ENCODE results near the gene DIPK1B. TPM values are rescaled to one million over a fixed set of nuclear protein-coding genes. Genes with fewer than 3 reads are reported as not detected.

The DIPK1B gene
- total RNA-seq, 4 donors from 2014 or later: 7.1 to 13.5 (median 9.5) TPM

- no peak for DNase-seq (ENCODE audit: low spot score in 2 of 2)
- intact Hi-C loops (cut with DNase I; ENCODE audit: low total_unique reads): no loop called here
- 82 to 84% methylated on average over 11 to 12 of the region's 12 CpGs for WGBS, 2 donors
Observed at GRCh38 chr9:136734837-136735496, 22.6 kb downstream of the DIPK1B start.

DNA sequence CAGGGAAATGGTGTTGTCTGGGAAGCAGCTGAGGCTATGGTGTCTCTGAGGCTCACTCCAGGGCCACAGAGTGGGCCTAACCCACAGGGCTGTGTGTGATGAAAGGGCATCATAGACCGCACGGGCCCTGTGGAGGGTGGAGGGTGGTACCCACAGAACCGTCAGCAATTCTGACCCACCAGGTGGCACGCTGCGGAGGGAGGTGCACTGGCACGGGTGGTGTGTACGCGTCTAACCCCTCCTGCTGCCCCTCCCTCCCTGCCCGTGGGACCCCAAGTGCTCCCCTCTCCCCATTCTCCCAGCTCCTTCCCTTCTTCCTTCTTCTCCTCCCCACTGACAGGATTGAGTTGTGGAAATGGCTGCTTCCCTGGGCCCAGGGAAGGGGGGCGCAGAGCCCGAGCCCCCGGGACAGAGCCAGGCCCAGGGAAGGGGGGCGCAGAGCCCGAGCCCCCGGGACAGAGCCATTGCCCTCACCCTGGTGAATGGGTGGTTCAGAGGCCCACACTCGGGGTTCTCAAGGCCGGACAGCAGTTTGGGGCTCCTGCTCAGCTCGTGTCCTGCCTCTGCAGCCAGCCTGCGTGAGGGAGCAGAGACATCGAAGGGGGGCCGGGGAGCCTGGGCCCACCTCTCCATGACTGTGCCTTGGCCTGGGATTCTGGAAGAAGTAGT lies 23.6 kb downstream of the DIPK1B start:
- intact Hi-C loops (cut with DNase I; ENCODE audit: low total_unique reads): no loop called here
- 87 to 89% methylated on average over 21 of the region's 21 CpGs for WGBS, 2 donors
- TF ChIP-seq CTCF (IDR thresholded peaks at IDR 0.05) (no peak), POLR2A (IDR thresholded peaks at IDR 0.05) (no peak)
- no peak overlapping the region for H3K4me3 ChIP-seq (ENCODE audit: low read depth, poor library complexity, severe bottlenecking)
- DNase-seq (ENCODE audit: low spot score in 2 of 2): no peak

More at GRCh38 chr9:136734837-136735496, 22.6 kb downstream of the DIPK1B start:
- H3K4me3 ChIP-seq (ENCODE audit: low read depth, poor library complexity, severe bottlenecking): no peak overlapping the region
- TF ChIP-seq CTCF (IDR thresholded peaks at IDR 0.05) (no peak), POLR2A (IDR thresholded peaks at IDR 0.05) (no peak)

DNA sequence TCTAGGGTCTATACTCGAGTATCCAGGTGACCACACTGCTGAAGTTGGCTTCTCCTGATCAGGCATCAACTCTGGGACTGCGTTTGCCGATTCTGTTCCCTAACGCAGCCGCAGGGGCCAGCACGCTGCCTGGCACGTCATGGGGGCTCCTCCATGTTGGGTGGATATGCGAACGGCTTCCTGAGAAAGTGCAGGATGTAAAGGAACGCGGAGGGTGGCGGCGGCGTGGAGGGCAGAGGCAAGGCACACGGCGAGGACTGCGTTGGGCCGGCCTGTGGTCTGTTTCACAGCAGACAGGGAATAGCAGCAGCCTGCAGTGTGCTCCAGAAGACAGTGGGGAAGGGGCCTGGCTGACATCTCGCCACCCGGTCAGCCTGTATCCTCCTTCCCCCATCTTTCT lies 26.6 kb downstream of the DIPK1B start:
- intact Hi-C loops (cut with DNase I; ENCODE audit: low total_unique reads): no loop called here
- H3K4me3 ChIP-seq (ENCODE audit: low read depth, poor library complexity, severe bottlenecking): no peak overlapping the region
- 93% methylated on average over 20 of the region's 20 CpGs for WGBS, 2 donors
- TF ChIP-seq POLR2A (IDR thresholded peaks at IDR 0.05): no peak
- no peak for TF ChIP-seq CTCF (IDR thresholded peaks at IDR 0.05)
- no peak for DNase-seq (ENCODE audit: low spot score in 2 of 2)

DNA sequence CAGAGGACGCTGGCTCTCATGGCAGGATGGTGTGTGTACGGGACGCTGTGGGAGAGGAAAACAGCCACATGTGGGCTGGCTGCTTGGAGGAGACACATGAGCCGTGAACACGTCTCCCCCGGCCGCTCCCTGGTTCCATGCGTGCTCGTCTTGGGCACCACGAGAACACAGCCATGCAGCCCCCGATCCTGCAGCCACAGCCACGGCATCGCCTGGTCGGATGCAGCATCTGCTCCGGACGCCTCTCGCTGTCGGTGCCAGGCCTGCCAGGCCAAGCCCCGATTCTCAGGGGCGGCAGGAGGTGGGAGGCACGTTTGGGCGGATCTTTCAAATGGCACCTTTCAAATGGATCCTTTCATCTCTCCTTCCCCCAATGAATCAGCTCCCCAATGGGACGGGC lies 27.1 kb downstream of the DIPK1B start:
- TF ChIP-seq POLR2A (IDR thresholded peaks at IDR 0.05) (no peak), CTCF (IDR thresholded peaks at IDR 0.05) (no peak)
- no peak overlapping the region for H3K4me3 ChIP-seq (ENCODE audit: low read depth, poor library complexity, severe bottlenecking)
- intact Hi-C loops (cut with DNase I; ENCODE audit: low total_unique reads): no loop called here
- WGBS, 2 donors: 77 to 81% methylated on average over 23 of the region's 23 CpGs
- no peak for DNase-seq (ENCODE audit: low spot score in 2 of 2)

DNA sequence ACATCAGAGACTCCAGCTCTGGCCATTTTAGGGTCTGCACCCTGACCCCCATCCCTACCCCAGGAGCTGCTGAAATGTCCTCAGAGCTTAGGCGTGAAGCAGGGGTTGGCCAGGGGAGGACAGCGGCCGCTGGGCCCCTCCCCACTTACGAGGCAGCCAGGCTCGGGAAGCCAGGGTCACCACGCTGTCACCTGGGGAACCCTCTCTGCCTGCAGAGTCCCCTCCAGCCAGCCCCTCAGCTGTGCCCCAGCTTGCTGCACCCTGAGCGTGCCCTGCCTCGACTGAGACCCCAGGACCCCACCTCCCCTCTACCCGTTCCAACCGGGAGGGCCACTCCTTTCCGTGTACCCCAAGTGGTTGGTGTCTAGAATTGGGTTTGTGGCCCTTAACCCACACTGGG lies 27.7 kb downstream of the DIPK1B start:
- 75 to 82% methylated on average over 8 to 9 of the region's 11 CpGs for WGBS, 2 donors
- H3K4me3 ChIP-seq (ENCODE audit: low read depth, poor library complexity, severe bottlenecking): no peak overlapping the region
- TF ChIP-seq POLR2A (IDR thresholded peaks at IDR 0.05) (no peak), CTCF (IDR thresholded peaks at IDR 0.05) (no peak)
- DNase-seq (ENCODE audit: low spot score in 2 of 2): no peak
- intact Hi-C loops (cut with DNase I; ENCODE audit: low total_unique reads): no loop called here
